ENCODE measurements around the gene KAZN. TPM values are rescaled to one million over a fixed set of nuclear protein-coding genes. Genes with fewer than 3 reads are reported as not detected.

The KAZN gene
- polyA plus RNA-seq, 1 donor from 2014 or later, result 20.6 TPM

- no peaks in the 10 kb centered on the region for H3K9me2 ChIP-seq (ENCODE audit: insufficient read depth, low read length)
- H3K9ac ChIP-seq (ENCODE audit: low read length), result no peak overlapping the region
- no peaks in the 10 kb centered on the region for H3K36me3 ChIP-seq (ENCODE audit: insufficient read depth, low read length)
- no peak overlapping the region for H3K4me2 ChIP-seq (ENCODE audit: low read length)
- no peaks in the 10 kb centered on the region for H3K27me3 ChIP-seq (ENCODE audit: insufficient read depth, low read depth, low read length)
- TF ChIP-seq SMC3 (conservative IDR thresholded peaks at IDR 0.05; ENCODE audit: poor library complexity) (no peak), EP300 (conservative IDR thresholded peaks at IDR 0.05; ENCODE audit: poor library complexity, severe bottlenecking) (no peak), CTCF (IDR thresholded peaks at IDR 0.05; ENCODE audit: poor library complexity, severe bottlenecking) (no peak), REST (IDR thresholded peaks at IDR 0.05; ENCODE audit: borderline replicate concordance) (no peak)
- H3K27ac ChIP-seq (ENCODE audit: low read length), result no peak overlapping the region
- no peaks in the 10 kb centered on the region for H3K79me2 ChIP-seq (replicated peaks; ENCODE audit: insufficient read depth, low read length)
- H4K20me1 ChIP-seq (ENCODE audit: insufficient read depth), result no peaks in the 10 kb centered on the region
- no peak overlapping the region for H3K4me3 ChIP-seq (ENCODE audit: low read length)
- H2AFZ ChIP-seq (ENCODE audit: low read depth, low read length), result no peak overlapping the region
- no peaks in the 10 kb centered on the region for H3K9me3 ChIP-seq (ENCODE audit: low read length)
- no peaks in the 10 kb centered on the region for H3F3A ChIP-seq (ENCODE audit: insufficient read depth, low read length, poor library complexity, severe bottlenecking)
These were observed 147.9 kb downstream of the KAZN start for GRCh38 chr1:14746393-14746792.

- no peaks in the 10 kb centered on the region for H3K9me2 ChIP-seq (ENCODE audit: insufficient read depth, low read length)
- H3K4me3 ChIP-seq (ENCODE audit: low read length), result no peak overlapping the region
- no peaks in the 10 kb centered on the region for H3F3A ChIP-seq (ENCODE audit: insufficient read depth, low read length, poor library complexity, severe bottlenecking)
- no peak overlapping the region for H2AFZ ChIP-seq (ENCODE audit: low read depth, low read length)
- no peaks in the 10 kb centered on the region for H4K20me1 ChIP-seq (ENCODE audit: insufficient read depth)
- no peak for TF ChIP-seq MXI1 (conservative IDR thresholded peaks at IDR 0.05; ENCODE audit: poor library complexity, severe bottlenecking)
- no peak for TF ChIP-seq CTCF (IDR thresholded peaks at IDR 0.05; ENCODE audit: poor library complexity, severe bottlenecking)
- no peaks in the 10 kb centered on the region for H3K79me2 ChIP-seq (replicated peaks; ENCODE audit: insufficient read depth, low read length)
- H3K4me2 ChIP-seq (ENCODE audit: low read length), result no peak overlapping the region
- H3K27ac ChIP-seq (ENCODE audit: low read length), result no peak overlapping the region
- H3K9me3 ChIP-seq (ENCODE audit: low read length), result no peaks in the 10 kb centered on the region
- H3K27me3 ChIP-seq (ENCODE audit: insufficient read depth, low read depth, low read length), result no peaks in the 10 kb centered on the region
- no peaks in the 10 kb centered on the region for H3K36me3 ChIP-seq (ENCODE audit: insufficient read depth, low read length)
- H3K9ac ChIP-seq (ENCODE audit: low read length), result no peak overlapping the region
These were observed 149.7 kb downstream of the KAZN start for GRCh38 chr1:14748151-14748550.

GRCh38 chr1:14748977-14749376, 150.5 kb downstream of the KAZN start:
- H3K4me3 ChIP-seq (ENCODE audit: low read length), result no peak overlapping the region
- no peak for TF ChIP-seq MXI1 (conservative IDR thresholded peaks at IDR 0.05; ENCODE audit: poor library complexity, severe bottlenecking)
- TF ChIP-seq TAF1 (IDR thresholded peaks at IDR 0.05; ENCODE audit: low read depth), result no peak
- no peak for TF ChIP-seq POLR2AphosphoS5 (IDR thresholded peaks at IDR 0.05)
- TF ChIP-seq EP300 (conservative IDR thresholded peaks at IDR 0.05; ENCODE audit: poor library complexity, severe bottlenecking), result no peak
- no peak for TF ChIP-seq EZH2 (IDR thresholded peaks at IDR 0.05; ENCODE audit: borderline replicate concordance, insufficient read depth, low read length, poor library complexity, severe bottlenecking)
- no peak for TF ChIP-seq CTCF (IDR thresholded peaks at IDR 0.05; ENCODE audit: poor library complexity, severe bottlenecking)
- no peak for TF ChIP-seq RAD21 (conservative IDR thresholded peaks at IDR 0.05)
- TF ChIP-seq SMC3 (conservative IDR thresholded peaks at IDR 0.05; ENCODE audit: poor library complexity), result no peak

More at GRCh38 chr1:14748977-14749376, 150.5 kb downstream of the KAZN start:
- Histone ChIP-seq H3K36me3 (ENCODE audit: insufficient read depth, low read length) (no peaks in the 10 kb centered on the region), H3K9ac (ENCODE audit: low read length) (no peak overlapping the region), H3K79me2 (replicated peaks; ENCODE audit: insufficient read depth, low read length) (no peaks in the 10 kb centered on the region), H3F3A (ENCODE audit: insufficient read depth, low read length, poor library complexity, severe bottlenecking) (no peaks in the 10 kb centered on the region), H2AFZ (ENCODE audit: low read depth, low read length) (no peak overlapping the region), H3K9me2 (ENCODE audit: insufficient read depth, low read length) (no peaks in the 10 kb centered on the region), H4K20me1 (ENCODE audit: insufficient read depth) (no peaks in the 10 kb centered on the region), H3K27ac (ENCODE audit: low read length) (no peak overlapping the region), H3K4me2 (ENCODE audit: low read length) (no peak overlapping the region), H3K9me3 (ENCODE audit: low read length) (no peaks in the 10 kb centered on the region), H3K27me3 (ENCODE audit: insufficient read depth, low read depth, low read length) (no peaks in the 10 kb centered on the region)
